Prostate gland (tissue), 2 donors: ENCODE results near the gene AFAP1L1. TPM values are rescaled to one million over a fixed set of nuclear protein-coding genes. Genes with fewer than 3 reads are reported as not detected.
"Not testable (repeated sequence)": the region's sequence is repeated elsewhere in the genome, so short reads cannot be mapped to it uniquely, and the experiment has no call there.

ENCODE experiments used
- DNase-seq: peaks from one replicate; pipeline ENCODE4 v3.0.0-alpha.2; 2019; ENCODE audit warnings: low spot score
- H3K27ac ChIP-seq, 2 donors: fragments of 200-600 bp; sonication (generic); 2 replicates each; pipeline ENCODE4 v1.5.1; 2017 to 2019
- H3K27me3 ChIP-seq: fragments of 200-600 bp; sonication (generic); replicated peaks from 2 replicates; pipeline ENCODE4 v1.5.1; 2019; ENCODE audit not compliant: insufficient read depth
- H3K36me3 ChIP-seq, 2 donors: fragments of 200-600 bp; sonication (generic); 1 replicate in 1 of 2; 2 replicates in 1 of 2; pipeline versions ENCODE4 v1.5.1 to v1.8.1; 2017 to 2019
- H3K4me1 ChIP-seq: fragments of 200-600 bp; sonication (generic); replicated peaks from 2 replicates; pipeline ENCODE4 v1.5.1; 2019
- H3K4me3 ChIP-seq, 2 donors: fragments of 200-600 bp; sonication (generic); 2 replicates each; pipeline ENCODE4 v1.5.1; 2017 to 2019
- H3K9me3 ChIP-seq: fragments of 200-600 bp; sonication (generic); 2 replicates; pipeline ENCODE4 v1.5.1; 2017
- POLR2A ChIP-seq: fragments of 450-650 bp; IDR thresholded peaks from one replicate; pipeline ENCODE4 v1.6.1; 2016; ENCODE audit warnings: antibody characterized with exemption, mild to moderate bottlenecking
- POLR2AphosphoS5 ChIP-seq: sonication (generic); formaldehyde crosslinking; IDR thresholded peaks from one replicate; pipeline ENCODE4 v1.6.1; 2017; ENCODE audit warnings: antibody characterized with exemption
- WGBS: methylation state at CpG from one replicate; pipeline ENCODE4 v1.1.5; 2018; 5-methylcytosine and 5-hydroxymethylcytosine counted together
- intact Hi-C: fragments of 100-400 bp; cut with DNase I; formaldehyde crosslinking; loops from one replicate; pipeline ENCODE4 v1.14.2; 2022
- total RNA-seq, 2 donors: library from RNA; depleted of rRNA; stranded (reverse); fragments of >200 nt; gene quantifications; one replicate each; pipeline ENCODE4 v1.1.0, GENCODE V29; 2016
- TF ChIP-seq, protein P1 (sequence below), 4 experiments: fragments of 200-600 bp in 2 of 4; fragments of 450-650 bp in 2 of 4; sonication (generic) in 2 of 4; IDR thresholded peaks; 1 replicate in 3 of 4; 2 replicates in 1 of 4; pipeline ENCODE4 v1.5.1; 2016 to 2019; ENCODE audit warnings: antibody characterized with exemption in 4 of 4, mild to moderate bottlenecking in 2 of 4, moderate library complexity in 2 of 4

AFAP1L1 gene
- total RNA-seq, 2 donors from 2014 or later = 8.4 to 10.3 TPM

- Histone ChIP-seq H3K4me3 (no peak overlapping the region), H3K9me3 (no peaks in the 10 kb centered on the region), H3K4me1 (no peaks in the 10 kb centered on the region), H3K36me3 (no peaks in the 10 kb centered on the region), H3K27me3 (no peaks in the 10 kb centered on the region), H3K27ac (peak overlapping the region; percentile 72 to 74)
- 60% methylated on average over 9 of the region's 9 CpGs for WGBS
- TF ChIP-seq POLR2A = no peak
- TF ChIP-seq, protein P1, sequence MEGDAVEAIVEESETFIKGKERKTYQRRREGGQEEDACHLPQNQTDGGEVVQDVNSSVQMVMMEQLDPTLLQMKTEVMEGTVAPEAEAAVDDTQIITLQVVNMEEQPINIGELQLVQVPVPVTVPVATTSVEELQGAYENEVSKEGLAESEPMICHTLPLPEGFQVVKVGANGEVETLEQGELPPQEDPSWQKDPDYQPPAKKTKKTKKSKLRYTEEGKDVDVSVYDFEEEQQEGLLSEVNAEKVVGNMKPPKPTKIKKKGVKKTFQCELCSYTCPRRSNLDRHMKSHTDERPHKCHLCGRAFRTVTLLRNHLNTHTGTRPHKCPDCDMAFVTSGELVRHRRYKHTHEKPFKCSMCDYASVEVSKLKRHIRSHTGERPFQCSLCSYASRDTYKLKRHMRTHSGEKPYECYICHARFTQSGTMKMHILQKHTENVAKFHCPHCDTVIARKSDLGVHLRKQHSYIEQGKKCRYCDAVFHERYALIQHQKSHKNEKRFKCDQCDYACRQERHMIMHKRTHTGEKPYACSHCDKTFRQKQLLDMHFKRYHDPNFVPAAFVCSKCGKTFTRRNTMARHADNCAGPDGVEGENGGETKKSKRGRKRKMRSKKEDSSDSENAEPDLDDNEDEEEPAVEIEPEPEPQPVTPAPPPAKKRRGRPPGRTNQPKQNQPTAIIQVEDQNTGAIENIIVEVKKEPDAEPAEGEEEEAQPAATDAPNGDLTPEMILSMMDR (IDR thresholded peaks at IDR 0.05) = no peak
- TF ChIP-seq POLR2AphosphoS5 = no peak
- intact Hi-C loops = loop anchor here (2.0 kb wide), 1 partner anchor 20 kb away; no protein-coding TSS in a partner anchor
- no peak for DNase-seq
Observed at GRCh38 chr5:149387081-149387631, 115.5 kb downstream of the AFAP1L1 start.

- no peaks in the 10 kb centered on the region for H3K4me1 ChIP-seq
- TF ChIP-seq POLR2AphosphoS5 (peak; percentile 46), POLR2A (no peak)
- TF ChIP-seq, protein P1 (IDR thresholded peaks at IDR 0.05) = no peak
- no peaks in the 10 kb centered on the region for H3K9me3 ChIP-seq
- intact Hi-C loops = loop anchor here (2.0 kb wide), 1 partner anchor 19 kb away; no protein-coding TSS in a partner anchor
- no peak for DNase-seq
- no peak overlapping the region for H3K4me3 ChIP-seq
- 61% methylated on average over 1 of the region's 1 CpG for WGBS
- H3K27me3 ChIP-seq = no peaks in the 10 kb centered on the region
- H3K36me3 ChIP-seq = no peaks in the 10 kb centered on the region
- peak overlapping the region; percentile 72 to 74 for H3K27ac ChIP-seq
Observed at GRCh38 chr5:149387982-149388381, 116.3 kb downstream of the AFAP1L1 start.

DNA sequence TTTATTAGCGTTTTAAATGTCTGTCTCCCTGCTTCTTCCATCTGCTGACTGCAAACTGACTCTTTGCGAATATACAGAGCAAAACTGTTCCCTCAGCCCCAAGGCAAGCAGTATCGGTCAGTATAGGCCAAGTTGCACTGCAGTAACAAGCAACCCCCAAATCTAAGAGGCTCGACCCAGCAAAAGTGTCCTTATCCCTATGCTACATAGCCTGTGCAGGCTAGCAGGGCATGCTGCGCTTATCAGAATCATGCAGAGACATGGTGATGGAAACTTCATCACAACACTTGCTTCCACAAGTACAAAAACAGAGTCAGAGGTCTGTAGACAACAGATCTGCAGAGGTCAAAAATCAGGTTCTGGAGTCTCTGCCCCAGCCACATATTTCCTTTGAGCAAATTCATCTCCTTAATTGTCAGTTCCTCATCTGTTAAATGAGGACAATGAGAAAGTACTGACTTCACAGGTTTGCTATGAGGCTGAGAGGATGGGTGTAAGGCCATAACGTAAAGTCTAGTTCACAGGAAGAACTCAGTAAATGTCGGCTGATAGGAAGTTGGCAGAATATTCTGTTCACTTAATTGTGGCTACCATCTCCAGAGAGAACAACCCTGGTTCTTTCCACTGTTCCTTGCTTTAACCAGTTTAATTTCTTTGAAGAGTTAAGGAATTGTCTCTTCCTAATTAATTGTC, 117.0 kb downstream of the AFAP1L1 start:
- intact Hi-C loops = no loop called here
- Histone ChIP-seq H3K27ac (peak overlapping the region; percentile 72 to 74), H3K4me3 (no peak overlapping the region), H3K27me3 (no peaks in the 10 kb centered on the region), H3K4me1 (no peaks in the 10 kb centered on the region), H3K9me3 (no peaks in the 10 kb centered on the region), H3K36me3 (no peaks in the 10 kb centered on the region)
- TF ChIP-seq, protein P1 (IDR thresholded peaks at IDR 0.05) = no peak
- TF ChIP-seq POLR2AphosphoS5 (peak; percentile 16), POLR2A (no peak)
- 68% methylated on average over 7 of the region's 7 CpGs for WGBS
- no peak for DNase-seq

DNA sequence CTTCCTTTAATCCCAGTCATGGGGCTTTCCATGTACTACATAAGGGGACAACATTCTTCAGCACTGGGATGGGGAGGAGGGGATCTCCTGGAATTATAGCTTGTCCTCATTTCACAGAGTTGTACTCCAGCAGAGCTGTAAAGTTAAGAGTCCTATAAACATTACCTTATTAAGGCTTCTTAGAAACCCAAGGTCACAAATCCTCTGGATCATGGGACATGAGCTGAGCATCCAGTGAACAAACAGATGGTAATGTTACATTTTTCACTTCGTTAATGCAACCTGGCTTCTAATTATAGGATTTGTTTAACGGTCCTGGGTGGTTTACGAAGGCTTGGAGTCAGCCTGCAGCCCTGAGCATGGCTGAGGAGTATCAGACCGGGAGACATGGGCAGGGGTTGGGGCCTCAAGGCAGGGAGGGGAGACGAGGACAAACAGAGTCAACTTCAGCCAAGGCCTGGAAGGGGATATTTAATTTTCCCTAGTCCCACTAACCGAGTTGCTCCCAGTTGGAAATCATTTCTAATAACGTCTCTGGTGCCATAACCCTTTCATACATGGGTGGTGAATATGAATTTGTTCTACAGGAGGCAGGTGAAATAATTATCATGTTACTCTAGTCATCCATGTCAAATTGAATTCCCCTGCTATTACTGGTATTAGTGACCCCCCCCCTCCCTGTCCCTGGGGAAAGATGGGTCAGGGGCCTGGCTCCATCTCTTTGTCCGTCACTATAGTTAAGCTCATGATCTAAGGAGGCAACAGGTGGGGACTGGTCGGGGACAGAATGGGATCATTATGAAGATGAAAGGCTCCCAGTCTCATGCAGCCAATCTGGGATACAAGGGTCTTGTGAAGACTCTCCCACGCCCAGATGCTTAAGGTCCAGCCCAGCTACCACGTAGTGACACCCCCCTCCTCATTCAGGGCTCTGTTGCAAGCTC, 118.2 kb downstream of the AFAP1L1 start:
- intact Hi-C loops = no loop called here
- TF ChIP-seq, protein P1 (IDR thresholded peaks at IDR 0.05) = no peak
- TF ChIP-seq POLR2A (no peak), POLR2AphosphoS5 (peak; percentile 80)
- H3K4me3 ChIP-seq = no peak overlapping the region
- no peaks in the 10 kb centered on the region for H3K27me3 ChIP-seq
- H3K36me3 ChIP-seq = no peaks in the 10 kb centered on the region
- H3K9me3 ChIP-seq = no peaks in the 10 kb centered on the region
- 65% methylated on average over 11 of the region's 11 CpGs for WGBS
- no peaks in the 10 kb centered on the region for H3K4me1 ChIP-seq
- no peak for DNase-seq
- peak overlapping the region; percentile 72 to 74 for H3K27ac ChIP-seq

DNA sequence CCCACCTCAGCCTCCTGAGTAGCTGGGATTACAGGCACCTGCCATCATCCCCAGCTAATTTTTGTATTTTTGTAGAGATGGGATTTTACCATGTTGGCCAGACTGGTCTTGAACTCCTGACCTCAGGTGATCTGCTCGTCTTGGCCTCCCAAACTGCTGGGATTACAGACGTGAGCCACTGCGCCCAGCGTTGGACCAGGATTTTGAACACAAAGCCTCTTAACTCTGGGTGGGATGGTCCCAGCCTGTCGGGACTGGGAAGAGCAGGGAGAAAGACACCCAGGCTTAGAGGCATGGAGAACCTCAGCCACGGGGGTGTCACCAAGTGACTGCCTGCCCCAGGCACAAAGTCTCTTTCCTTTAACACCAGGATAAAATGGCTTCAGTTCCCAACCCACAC, 119.4 kb downstream of the AFAP1L1 start:
- intact Hi-C loops, H3K9me3 ChIP-seq: not testable (repeated sequence)

More for the DNA sequence above, 119.4 kb downstream of the AFAP1L1 start:
- H3K27me3 ChIP-seq, H3K36me3 ChIP-seq, DNase-seq, H3K4me3 ChIP-seq, H3K4me1 ChIP-seq: not testable (repeated sequence)
- H3K27ac ChIP-seq = peak overlapping the region; percentile 44 to 74
- WGBS = 74% methylated on average over 6 of the region's 6 CpGs
